Motor neuron (in vitro differentiated cells): ENCODE data around the gene PMVK. TPM values are rescaled to one million over a fixed set of nuclear protein-coding genes. Genes with fewer than 3 reads are reported as not detected.
A peak's percentile ranks its signal among the peaks of the same experiment; 100 is the strongest.
"Not testable (repeated sequence)": the region's sequence is repeated elsewhere in the genome, so short reads cannot be mapped to it uniquely, and the experiment has no call there.

Source experiments
- ATAC-seq, 8 experiments: fragments of 200-7000 bp; cut with Tn5 transposase; replicated peaks in 6 of 8; 2 replicates each; pipeline ENCODE4 v1.8.0; 2021; ENCODE audit warnings: mild to moderate bottlenecking in 8 of 8, moderate library complexity in 8 of 8
- H3K27ac ChIP-seq, 2 donors: fragments of 250-450 bp; sonication (Bioruptor Pico); 2 replicates each; pipeline ENCODE4 v1.9.0; 2021; ENCODE audit warnings: antibody characterized with exemption in 2 of 2, mild to moderate bottlenecking in 2 of 2, moderate library complexity in 1 of 2
- H3K4me1 ChIP-seq, 2 donors: fragments of 250-450 bp; sonication (Bioruptor Pico); replicated peaks in 1 of 2; 2 replicates each; pipeline ENCODE4 v1.6.1; 2021; ENCODE audit warnings: antibody characterized with exemption in 2 of 2, mild to moderate bottlenecking in 2 of 2, moderate library complexity in 1 of 2
- H3K4me3 ChIP-seq, 5 donors: fragments of 250-450 bp; sonication (Bioruptor Pico); 2 replicates each; pipeline ENCODE4 v1.9.0; 2021; ENCODE audit warnings: antibody characterized with exemption in 5 of 5, mild to moderate bottlenecking in 5 of 5, moderate library complexity in 4 of 5
- WGBS, 10 experiments: fragments of 450-650 bp; shearing (Covaris generic); methylation state at CpG; one replicate each; pipeline ENCODE4 v1.0.0; 2022; 5-methylcytosine and 5-hydroxymethylcytosine counted together
- in situ Hi-C, 9 experiments: fragments of 400-800 bp; cut with MboI; loops; one replicate each; pipeline ENCODE4 v1.15.0; 2021; ENCODE audit warnings: low sequenced_read_pairs in 9 of 9, low pct_unique_long_range_greater_than_20kb in 2 of 9; ENCODE audit not compliant: unreplicated experiment in 9 of 9
- total RNA-seq, 8 experiments: library from RNA; unstranded; fragments of 300-600 nt; gene quantifications; 2 replicates each; pipeline versions ENCODE4 v1.2.3 to v1.2.4, GENCODE V29; 2022

PMVK gene
- 10 to 100 TPM; 11.5 to 47.1 (median 24.6) TPM for total RNA-seq

DNA sequence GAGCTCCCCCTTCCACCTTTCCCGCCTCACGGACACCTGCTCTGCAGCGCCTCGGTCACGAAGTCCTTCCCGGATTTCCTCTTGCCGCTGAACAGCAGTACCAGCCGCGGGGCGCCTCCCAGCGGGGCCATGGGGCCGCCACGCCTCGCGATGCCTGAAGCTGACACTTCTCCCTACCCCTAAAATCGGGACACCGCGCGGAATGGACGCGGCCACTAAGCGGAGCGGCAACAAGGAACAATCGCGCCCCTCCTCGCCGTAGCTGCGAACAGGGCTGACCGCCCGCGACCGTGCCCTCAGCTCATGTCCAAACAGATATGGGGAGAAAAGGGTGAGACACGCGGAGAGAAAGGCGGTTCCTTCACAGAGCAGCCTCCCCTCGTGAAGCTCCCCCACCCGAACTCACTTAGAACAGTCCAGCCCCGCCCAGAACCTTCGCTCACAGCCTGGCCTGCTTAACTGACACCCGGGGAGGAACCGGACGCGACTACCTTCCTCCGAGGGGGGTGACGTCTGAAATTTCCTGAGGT lies at the start of gene PMVK:
PMVK (minus strand) TSS at position 165 of the 530 bp plus-strand sequence; CDS start at position 131, 34 bp downstream.
- WGBS, 10 experiments, result 0 to 5% (median 0%) methylated on average over 3 to 25 of the region's 45 CpGs; no CpG with 5 or more reads in 3 of the 10 experiments
- Histone ChIP-seq H3K4me3 (peak within 1 kb of the TSS; percentile 53 to 77 (median 58)), H3K4me1 (peaks cover 25 to 35% of the 10 kb centered on the region in 2 donors), H3K27ac (peak within 1 kb of the TSS; percentile 99 to 100)
- ATAC-seq, result peak; percentile 80 to 87 (median 84)
- in situ Hi-C loops, result no loop called here

DNA sequence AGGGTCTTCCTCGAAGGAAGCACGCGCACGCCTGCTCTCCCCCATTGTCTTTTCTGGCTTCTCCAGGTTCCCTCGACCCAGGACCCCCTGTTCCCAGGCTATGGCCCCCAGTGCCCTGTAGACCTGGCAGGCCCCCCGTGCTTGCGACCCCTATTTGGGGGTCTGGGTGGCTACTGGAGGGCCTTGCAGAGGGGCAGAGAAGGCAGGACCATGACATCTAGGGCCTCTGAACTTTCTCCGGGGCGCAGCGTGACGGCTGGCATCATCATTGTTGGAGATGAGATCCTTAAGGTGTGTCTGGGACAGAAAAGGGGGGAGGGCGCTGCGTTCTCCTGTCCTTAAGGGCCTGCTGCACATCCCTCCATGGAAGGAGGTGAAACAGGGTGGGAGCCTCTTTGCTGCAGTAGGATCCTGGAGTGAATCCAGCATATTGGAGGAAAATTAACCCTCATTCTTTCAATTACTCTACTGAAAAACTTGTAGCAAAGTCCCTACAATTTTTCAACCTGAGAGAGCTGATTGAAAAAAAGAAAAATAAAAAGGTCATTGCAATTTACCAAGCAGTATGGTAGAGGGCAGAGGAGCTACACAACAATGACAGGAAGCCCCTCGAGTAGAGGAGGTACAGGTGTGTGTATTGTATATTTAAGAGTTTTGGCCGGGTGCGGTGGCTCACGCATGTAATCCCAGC lies 47.4 kb upstream of the PMVK start:
- in situ Hi-C loops, result no loop called here
- no peak for ATAC-seq
- peak overlapping the region; percentile 75 to 80 for H3K27ac ChIP-seq
- H3K4me1 ChIP-seq, result peaks cover 14 to 15% of the 10 kb centered on the region in 2 donors
- H3K4me3 ChIP-seq, result peak overlapping the region; percentile 65 to 93 (median 71)
- WGBS, 10 experiments, result 0 to 67% (median 15%) methylated on average over 1 to 11 of the region's 17 CpGs

DNA sequence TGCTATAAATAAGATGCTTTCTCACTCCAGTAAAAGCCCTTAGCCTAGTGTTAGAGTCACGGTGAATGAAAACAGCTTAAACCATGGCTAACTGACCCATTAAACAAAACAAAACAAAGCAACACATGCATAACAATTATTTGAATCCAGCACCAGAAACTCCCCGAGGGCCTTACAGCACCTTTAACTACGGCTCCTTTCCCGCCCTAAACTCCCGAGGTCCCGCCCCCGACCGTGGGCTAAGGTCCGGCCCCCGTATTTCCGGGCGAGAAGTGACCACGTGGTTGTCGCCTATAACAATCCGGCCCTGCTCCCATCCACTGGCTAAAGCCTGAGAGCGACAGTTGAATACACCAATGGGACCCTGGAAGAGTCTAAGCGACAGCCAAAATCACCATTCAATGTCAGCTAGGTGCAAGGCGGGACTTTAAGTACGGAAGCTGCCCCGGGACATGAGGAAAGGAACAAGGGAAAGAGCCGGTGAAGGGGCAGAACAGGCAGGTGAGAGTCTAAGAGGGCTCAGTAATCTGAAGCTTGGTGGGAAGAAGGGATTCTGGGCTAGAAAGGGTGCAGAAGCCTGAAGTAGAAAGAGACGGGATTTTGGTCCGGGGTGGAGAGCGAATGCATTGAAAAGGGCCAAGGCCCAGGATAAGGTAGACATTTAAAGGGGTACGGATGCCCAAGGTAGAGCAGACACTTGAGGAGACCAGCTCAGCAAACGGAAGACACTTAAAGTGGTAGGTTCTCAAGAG lies 46.6 kb upstream of the PMVK start, which contains the start of gene FLAD1:
FLAD1 (plus strand) TSS at position 448 of the 752 bp plus-strand sequence. CDS start 351 bp downstream, outside the sequence.
- WGBS, 10 experiments, result 0 to 2% (median 0%) methylated on average over 1 to 20 of the region's 26 CpGs

DNA sequence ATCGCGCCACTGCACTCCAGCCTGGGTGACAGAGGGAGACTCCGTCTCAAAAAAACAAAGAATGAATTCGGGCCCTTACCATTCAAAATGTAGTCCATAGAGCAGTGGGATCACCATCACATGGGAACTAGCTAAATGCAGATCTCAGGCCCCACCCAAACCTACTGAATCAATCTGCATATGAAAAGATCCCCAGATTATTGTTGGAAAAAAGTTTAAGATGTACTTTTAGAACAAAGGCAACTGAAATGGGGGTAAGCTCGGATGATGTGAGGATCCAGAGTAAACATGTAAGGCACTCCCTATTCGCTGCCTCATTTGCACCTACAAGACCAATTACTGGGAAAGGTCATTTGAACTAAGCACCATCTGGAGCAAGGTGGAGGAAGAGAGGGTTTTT lies 45.8 kb upstream of the PMVK start:
- in situ Hi-C loops, result no loop called here
- Histone ChIP-seq H3K27ac (no peak overlapping the region), H3K4me3 (peak overlapping the region; percentile 65 to 93 (median 71)), H3K4me1 (peaks cover 13% of the 10 kb centered on the region in 2 donors)
- 0 to 100% (median 32%) methylated on average over 1 to 6 of the region's 6 CpGs; no CpG with 5 or more reads in 1 of the 10 experiments for WGBS, 10 experiments
- ATAC-seq, result no peak

More for the DNA sequence above, 46.6 kb upstream of the PMVK start, which contains the start of gene FLAD1:
- Histone ChIP-seq H3K4me1 (peaks cover 13% of the 10 kb centered on the region in 2 donors), H3K27ac (peak within 1 kb of the TSS; percentile 75 to 80), H3K4me3 (peak within 1 kb of the TSS; percentile 65 to 93 (median 71))
- in situ Hi-C loops, result no loop called here
- ATAC-seq, result peak; percentile 99 to 100 (median 100)

DNA sequence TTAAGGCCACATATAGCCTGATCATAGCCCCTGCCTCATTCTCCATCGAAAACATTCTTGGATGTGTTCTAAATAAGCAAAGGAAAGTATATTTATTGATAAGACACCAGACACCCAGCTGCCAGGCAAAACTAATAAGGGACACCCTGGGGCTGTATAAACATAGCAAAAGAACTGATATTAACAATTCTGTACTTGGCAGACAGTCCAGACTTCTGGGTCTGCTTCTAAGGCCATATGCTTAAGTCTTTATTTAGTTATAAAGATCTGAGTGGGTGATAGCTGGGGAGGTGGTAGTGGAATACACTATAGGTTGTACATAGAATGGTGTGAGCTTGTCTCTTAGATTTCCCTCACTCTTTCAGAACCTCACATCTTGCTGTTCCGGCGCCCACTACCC lies 41.8 kb upstream of the PMVK start:
- Histone ChIP-seq H3K4me3 (no peak overlapping the region), H3K27ac (no peak overlapping the region), H3K4me1 (peaks cover 10 to 11% of the 10 kb centered on the region in 2 donors)
- in situ Hi-C loops, result no loop called here
- no peak for ATAC-seq
- 82 to 100% (median 100%) methylated on average over 1 to 3 of the region's 3 CpGs; no CpG with 5 or more reads in 3 of the 10 experiments for WGBS, 10 experiments

DNA sequence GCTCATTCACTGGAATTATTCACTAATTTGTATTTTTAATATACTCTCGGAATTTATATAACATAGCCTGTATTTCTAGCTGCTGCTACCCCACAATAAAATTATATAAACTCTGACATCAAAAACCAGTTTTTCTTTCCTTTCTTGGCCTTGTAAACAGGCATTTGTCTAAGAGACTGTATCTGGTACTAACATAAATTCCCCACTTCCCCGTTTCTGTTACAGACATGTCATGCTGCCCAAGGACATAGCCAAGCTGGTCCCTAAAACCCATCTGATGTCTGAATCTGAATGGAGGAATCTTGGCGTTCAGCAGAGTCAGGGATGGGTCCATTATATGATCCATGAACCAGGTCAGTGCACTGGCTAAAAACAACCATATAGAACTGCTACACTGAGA lies 41.2 kb upstream of the PMVK start:
- H3K4me3 ChIP-seq, ATAC-seq, H3K27ac ChIP-seq, in situ Hi-C loops: not testable (repeated sequence)
- 42 to 92% (median 73%) methylated on average over 1 to 3 of the region's 3 CpGs; no CpG with 5 or more reads in 2 of the 10 experiments for WGBS, 10 experiments
- H3K4me1 ChIP-seq, result peaks cover 15 to 16% of the 10 kb centered on the region in 2 donors

DNA sequence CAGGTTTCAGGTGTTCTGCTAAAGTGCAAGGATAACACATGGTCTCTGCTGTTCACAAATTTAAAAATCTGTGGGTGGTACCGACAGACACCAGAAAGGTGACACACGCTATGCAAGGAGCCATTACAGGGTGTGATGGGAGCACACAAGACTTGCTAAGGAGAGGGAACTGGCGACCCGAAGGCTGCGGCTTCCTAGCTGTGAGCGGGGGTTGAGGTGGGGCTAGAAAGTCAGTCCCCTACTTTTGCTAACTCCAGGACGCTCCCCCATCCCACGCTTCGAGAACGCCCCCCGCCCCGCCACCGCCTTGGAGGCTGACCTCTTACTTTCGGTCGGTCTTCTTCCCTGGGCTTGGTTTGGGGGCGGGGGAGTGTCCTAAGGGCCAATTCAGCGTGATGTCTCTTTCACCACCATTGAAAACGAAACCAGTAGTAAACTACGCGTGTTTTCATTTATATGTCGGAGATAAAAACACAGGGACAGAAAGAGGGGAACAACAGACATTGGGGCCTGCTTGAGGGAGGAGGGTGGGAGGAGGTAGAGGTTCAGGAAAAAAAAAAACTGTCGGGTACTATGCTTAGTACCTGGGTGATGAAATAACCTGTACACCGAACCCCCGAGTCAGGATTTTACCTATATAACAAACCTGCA lies 39.0 kb upstream of the PMVK start:
- Histone ChIP-seq H3K4me3 (peak overlapping the region; percentile 53 to 82 (median 62)), H3K27ac (peak overlapping the region; percentile 28 to 60), H3K4me1 (peaks cover 19 to 27% of the 10 kb centered on the region in 2 donors)
- in situ Hi-C loops, result no loop called here
- WGBS, 10 experiments, result 0 to 9% (median 0%) methylated on average over 3 to 15 of the region's 24 CpGs; no CpG with 5 or more reads in 2 of the 10 experiments
- no peak for ATAC-seq

DNA sequence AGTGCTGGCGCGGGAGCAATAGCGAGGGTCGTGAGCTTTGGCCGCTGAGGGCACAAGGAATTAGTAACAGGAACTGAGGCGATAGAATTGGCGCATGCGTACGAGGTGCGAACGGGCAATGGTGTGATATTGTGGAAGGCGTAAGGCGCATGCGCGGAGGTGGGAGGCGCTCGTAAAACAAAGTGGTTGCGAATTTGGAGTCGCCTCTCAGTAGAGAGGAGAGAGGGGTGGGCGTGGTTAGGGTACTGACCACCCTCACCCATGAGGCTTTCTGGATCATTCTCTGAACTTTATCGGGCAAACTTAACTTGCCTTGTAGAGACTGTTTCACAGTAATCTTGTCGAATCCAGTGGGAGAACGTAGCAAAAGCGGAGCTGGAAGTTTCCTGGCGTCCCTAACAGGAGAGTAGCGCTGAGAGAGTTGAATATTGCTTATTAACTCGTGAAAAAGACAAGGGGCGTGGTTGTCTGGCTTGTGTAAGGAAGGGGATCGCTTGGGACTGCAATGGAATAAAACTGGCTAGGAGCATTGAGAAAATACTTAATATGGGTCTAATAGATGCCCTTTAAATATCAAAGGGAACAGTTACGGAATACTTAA lies 38.4 kb upstream of the PMVK start:
- Histone ChIP-seq H3K4me3 (peak overlapping the region; percentile 53 to 82 (median 62)), H3K4me1 (peaks cover 22 to 27% of the 10 kb centered on the region in 2 donors), H3K27ac (peak overlapping the region; percentile 28 to 60)
- in situ Hi-C loops, result loop anchor here in 2 of 9 experiments (25.0 kb wide), 1 partner anchor 87 kb away; the partner anchor contains the start of genes ADAM15 (in 2 of the 2) and EFNA4 (in 2 of the 2)
- peak; percentile 4 to 49 (median 43) for ATAC-seq
- WGBS, 10 experiments, result 0 to 3% (median 0%) methylated on average over 2 to 28 of the region's 30 CpGs

DNA sequence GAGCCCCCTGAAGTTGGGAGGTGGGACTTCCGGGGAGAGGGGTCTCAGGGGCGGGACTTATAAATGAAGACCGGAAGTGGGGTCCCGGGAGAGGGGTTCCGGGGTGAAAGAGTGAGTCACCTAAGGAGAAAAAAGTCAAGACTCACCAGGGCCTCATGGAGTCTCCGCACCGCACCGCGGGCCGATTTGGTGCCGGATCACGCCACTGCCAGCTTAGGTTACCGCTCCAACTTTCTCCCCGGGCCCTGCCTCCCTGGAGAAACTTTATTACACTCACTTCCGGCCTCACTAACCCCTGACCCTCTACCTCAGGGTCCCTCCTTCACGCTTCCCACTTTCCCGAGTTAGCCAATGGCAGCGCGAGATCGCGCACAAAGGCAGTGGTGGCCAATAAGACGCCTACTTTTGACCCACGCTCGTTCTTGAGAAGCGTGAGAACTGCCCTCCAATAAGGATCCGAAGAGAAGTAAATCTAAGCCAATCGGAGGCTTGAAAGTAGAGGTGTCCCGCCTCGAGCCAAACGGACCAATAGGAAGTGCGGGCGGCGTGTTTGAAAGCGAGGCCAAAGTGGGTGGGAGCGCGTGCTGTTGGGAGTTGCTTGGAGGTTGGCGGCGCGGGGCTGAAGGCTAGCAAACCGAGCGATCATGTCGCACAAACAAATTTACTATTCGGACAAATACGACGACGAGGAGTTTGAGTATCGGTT lies 37.7 kb upstream of the PMVK start, which contains the start of gene CKS1B:
CKS1B (plus strand) TSS at position 580 of the 706 bp plus-strand sequence; CDS start at position 645, 65 bp downstream.
- in situ Hi-C loops, result loop anchor here in 2 of 9 experiments (25.0 kb wide), 1 partner anchor 88 kb away; the partner anchor contains the start of genes ADAM15 (in 2 of the 2) and EFNA4 (in 2 of the 2)
- peak within 1 kb of the TSS; percentile 53 to 82 (median 62) for H3K4me3 ChIP-seq
- 0 to 1% (median 1%) methylated on average over 1 to 38 of the region's 47 CpGs; no CpG with 5 or more reads in 2 of the 10 experiments for WGBS, 10 experiments
- peaks cover 28 to 29% of the 10 kb centered on the region in 2 donors for H3K4me1 ChIP-seq
- H3K27ac ChIP-seq, result peak within 1 kb of the TSS; percentile 90 to 94
- peak; percentile 44 to 82 (median 78) for ATAC-seq

DNA sequence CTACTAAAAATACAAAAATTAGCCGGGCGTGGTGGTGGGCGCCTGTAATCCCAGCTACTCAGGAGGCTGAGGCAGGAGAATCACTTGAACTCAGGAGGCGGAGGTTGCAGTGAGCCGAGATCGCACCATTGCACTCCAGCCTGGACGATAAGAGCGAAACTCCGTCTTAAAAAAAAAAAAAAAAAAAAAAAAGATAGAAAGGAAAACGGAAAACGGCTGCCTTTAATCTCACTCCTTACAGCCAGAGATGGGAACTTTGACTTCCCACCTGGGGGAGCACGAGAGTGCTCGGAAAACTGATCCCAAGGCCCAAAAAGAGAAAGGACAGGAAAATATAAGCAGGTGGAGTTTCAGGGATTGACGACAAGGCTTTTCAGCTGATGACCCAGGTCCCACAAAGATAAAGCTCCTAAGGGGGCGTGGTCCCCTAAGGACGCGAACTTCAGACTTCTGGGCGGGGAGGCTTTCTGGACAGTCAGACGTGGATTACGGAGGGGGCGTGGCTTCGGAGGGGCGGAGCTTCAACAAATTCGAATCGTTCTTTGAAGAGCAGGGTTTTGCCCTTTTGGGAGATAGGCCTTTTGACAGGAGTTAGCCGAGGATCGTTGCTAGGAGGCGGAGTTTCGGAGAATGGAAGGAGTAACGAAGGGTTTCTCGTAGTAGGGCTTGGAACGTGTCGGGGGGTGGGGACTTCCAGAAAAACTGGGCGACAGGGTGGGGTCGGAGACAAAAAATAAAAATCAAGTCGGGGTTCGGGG lies 37.0 kb upstream of the PMVK start:
- in situ Hi-C loops, result loop anchor here in 2 of 9 experiments (25.0 kb wide), 1 partner anchor 89 kb away; the partner anchor contains the start of genes ADAM15 (in 2 of the 2) and EFNA4 (in 2 of the 2)
- peak in 7 of 8 experiments; percentile 0 to 8 (median 2) for ATAC-seq
- Histone ChIP-seq H3K4me3 (peak overlapping the region; percentile 53 to 82 (median 62)), H3K27ac (peak overlapping the region; percentile 90 to 94), H3K4me1 (peaks cover 35 to 36% of the 10 kb centered on the region in 2 donors)
- WGBS, 10 experiments, result 0 to 19% (median 3%) methylated on average over 2 to 15 of the region's 37 CpGs; no CpG with 5 or more reads in 4 of the 10 experiments
